IMR-90 (cell line): ENCODE data around the gene PRDM12. TPM values are rescaled to one million over a fixed set of nuclear protein-coding genes. Genes with fewer than 3 reads are reported as not detected.

Experiments
- ATAC-seq: fragments of 200-7000 bp; cut with Tn5 transposase; 2 replicates; pipeline ENCODE4 v1.9.1; 2020; ENCODE audit warnings: low read depth, mild to moderate bottlenecking, moderate library complexity
- BruUV-seq: library from RNA; stranded (reverse); fragments of 400-500 nt; replicated peaks from 2 replicates; lab custom pipeline; 2021; lab: Mats Ljungman, UMichigan
- CTCF ChIA-PET: fragments of 300-600 bp; formaldehyde crosslinking; extraction: SDS; loops from one replicate; lab custom pipeline; 2021; ENCODE audit warnings: antibody characterized with exemption; lab: Yijun Ruan, JAX
- POLR2A ChIA-PET: fragments of 300-600 bp; sonication (Branson Sonifier 250); formaldehyde crosslinking; loops from one replicate; lab custom pipeline; 2022; ENCODE audit warnings: antibody characterized with exemption; ENCODE audit not compliant: unreplicated experiment; lab: Charles Lee
- DNase-seq: peaks from one replicate; pipeline ENCODE4 v3.0.0; 2013
- H2AFZ ChIP-seq: replicated peaks from 2 replicates; pipeline ENCODE3; 2013; ENCODE audit warnings: low read length, mild to moderate bottlenecking; ENCODE audit not compliant: poor library complexity
- H2AK5ac ChIP-seq: 2 replicates; pipeline ENCODE4 v1.6.1; 2013; ENCODE audit warnings: low read depth, low read length, inconsistent platforms
- H2AK9ac ChIP-seq: replicated peaks from 2 replicates; pipeline ENCODE3; 2013; ENCODE audit warnings: mild to moderate bottlenecking, low read depth, low read length, moderate library complexity; ENCODE audit not compliant: poor library complexity
- H2BK120ac ChIP-seq: 2 replicates; pipeline ENCODE4 v1.6.1; 2013; ENCODE audit warnings: low read depth, low read length, inconsistent platforms
- H2BK15ac ChIP-seq: 3 replicates; pipeline ENCODE4 v1.6.1; 2013; ENCODE audit warnings: low read depth, low read length, inconsistent platforms
- H2BK20ac ChIP-seq: 2 replicates; pipeline ENCODE4 v1.6.1; 2013; ENCODE audit warnings: low read depth, mild to moderate bottlenecking, inconsistent platforms, low read length, moderate library complexity
- H2BK5ac ChIP-seq: 2 replicates; pipeline ENCODE4 v1.6.1; 2013; ENCODE audit warnings: mild to moderate bottlenecking, low read depth, low read length, inconsistent platforms; ENCODE audit not compliant: poor library complexity, severe bottlenecking
- H3K14ac ChIP-seq: replicated peaks from 2 replicates; pipeline ENCODE4 v1.6.1; 2013; ENCODE audit warnings: low read depth, low read length, inconsistent platforms
- H3K18ac ChIP-seq: 2 replicates; pipeline ENCODE4 v1.6.1; 2013; ENCODE audit warnings: low read depth, low read length, control low read depth
- H3K23ac ChIP-seq: 2 replicates; pipeline ENCODE4 v1.6.1; 2013; ENCODE audit warnings: low read depth, low read length, inconsistent platforms
- H3K27ac ChIP-seq: 2 replicates; pipeline ENCODE4 v1.5.1; 2013; ENCODE audit warnings: mild to moderate bottlenecking, control low read depth, low read length; ENCODE audit not compliant: insufficient read depth
- H3K27me3 ChIP-seq: 2 replicates; pipeline ENCODE4 v1.6.1; 2013; ENCODE audit warnings: low read length; ENCODE audit not compliant: control insufficient read depth, insufficient read depth
- H3K36me3 ChIP-seq: 2 replicates; pipeline ENCODE4 v1.6.1; 2013; ENCODE audit warnings: low read length, mixed read lengths; ENCODE audit not compliant: control insufficient read depth, insufficient read depth
- H3K4ac ChIP-seq: 2 replicates; pipeline ENCODE4 v1.6.1; 2013; ENCODE audit warnings: low read depth, low read length, inconsistent platforms
- H3K4me1 ChIP-seq: 2 replicates; pipeline ENCODE4 v1.6.1; 2013; ENCODE audit warnings: low read length, mixed read lengths; ENCODE audit not compliant: control insufficient read depth, insufficient read depth
- H3K4me2 ChIP-seq: 2 replicates; pipeline ENCODE4 v1.6.1; 2013; ENCODE audit warnings: low read depth, mild to moderate bottlenecking, control low read depth, low read length, moderate library complexity
- H3K4me3 ChIP-seq: 2 replicates; pipeline ENCODE4 v1.5.1; 2013; ENCODE audit warnings: low read depth, mild to moderate bottlenecking, control low read depth, low read length, moderate library complexity; ENCODE audit not compliant: insufficient read depth
- H3K56ac ChIP-seq: 2 replicates; pipeline ENCODE4 v1.6.1; 2013; ENCODE audit warnings: low read length, inconsistent platforms; ENCODE audit not compliant: insufficient read depth; ENCODE audit errors: extremely low read depth
- H3K79me1 ChIP-seq, 2 experiments: 2 replicates each; pipeline ENCODE4 v1.6.1; 2013; ENCODE audit warnings: low read length in 2 of 2, inconsistent platforms in 1 of 2, low read depth in 1 of 2
- H3K9ac ChIP-seq: 2 replicates; pipeline ENCODE4 v1.6.1; 2013; ENCODE audit warnings: low read depth, low read length, control low read depth
- H3K9me1 ChIP-seq: 2 replicates; pipeline ENCODE4 v1.6.1; 2013; ENCODE audit warnings: low read length, inconsistent platforms; ENCODE audit not compliant: insufficient read depth
- H3K9me3 ChIP-seq: 2 replicates; pipeline ENCODE4 v1.6.1; 2013; ENCODE audit warnings: low read length; ENCODE audit not compliant: control insufficient read depth, insufficient read depth
- H4K20me1 ChIP-seq: 2 replicates; pipeline ENCODE4 v1.6.1; 2013; ENCODE audit warnings: low read length, inconsistent platforms; ENCODE audit not compliant: insufficient read depth
- H4K5ac ChIP-seq: 2 replicates; pipeline ENCODE4 v1.6.1; 2013; ENCODE audit warnings: mild to moderate bottlenecking, low read depth, low read length, control low read depth
- H4K8ac ChIP-seq, 2 experiments: 2 replicates each; pipeline ENCODE4 v1.6.1; 2013; ENCODE audit warnings: low read depth in 2 of 2, low read length in 2 of 2, control low read depth in 1 of 2, inconsistent platforms in 1 of 2
- H4K91ac ChIP-seq: 2 replicates; pipeline ENCODE4 v1.6.1; 2013; ENCODE audit warnings: low read depth, low read length, inconsistent platforms; ENCODE audit not compliant: insufficient read depth
- BHLHE40 ChIP-seq: fragments of 150-350 bp; IDR thresholded peaks from 2 replicates; pipeline ENCODE4 v1.6.1; 2016; ENCODE audit warnings: mild to moderate bottlenecking, low read depth, low read length
- CEBPB ChIP-seq: IDR thresholded peaks from 2 replicates; pipeline ENCODE4 v1.6.1; 2012; ENCODE audit warnings: low read depth, low read length, improper control_type of control experiment
- CHD1 ChIP-seq: IDR thresholded peaks from 2 replicates; pipeline ENCODE4 v1.6.1; 2012; ENCODE audit warnings: low read depth, low read length, improper control_type of control experiment
- FOS ChIP-seq: fragments of 150-350 bp; IDR thresholded peaks from 2 replicates; pipeline ENCODE4 v1.6.1; 2016; ENCODE audit warnings: low read depth, low read length
- MAFK ChIP-seq: IDR thresholded peaks from 2 replicates; pipeline ENCODE4 v1.6.1; 2012; ENCODE audit warnings: low read depth, low read length, improper control_type of control experiment
- MAZ ChIP-seq: IDR thresholded peaks from 2 replicates; pipeline ENCODE4 v1.6.1; 2012; ENCODE audit warnings: low read depth, mild to moderate bottlenecking, low read length, improper control_type of control experiment, moderate library complexity, borderline replicate concordance
- MXI1 ChIP-seq: IDR thresholded peaks from 2 replicates; pipeline ENCODE4 v1.6.1; 2012; ENCODE audit warnings: low read depth, mild to moderate bottlenecking, low read length, moderate library complexity, borderline replicate concordance
- NFE2L2 ChIP-seq: fragments of 150-350 bp; IDR thresholded peaks from 2 replicates; pipeline ENCODE4 v1.6.1; 2016; ENCODE audit warnings: low read depth, mild to moderate bottlenecking, low read length
- POLR2A ChIP-seq: IDR thresholded peaks from 2 replicates; pipeline ENCODE4 v1.6.1; 2012; ENCODE audit warnings: mild to moderate bottlenecking, low read depth, low read length
- RAD21 ChIP-seq: IDR thresholded peaks from 2 replicates; pipeline ENCODE4 v1.6.1; 2012; ENCODE audit warnings: low read length, improper control_type of control experiment
- RCOR1 ChIP-seq: IDR thresholded peaks from 2 replicates; pipeline ENCODE4 v1.6.1; 2012; ENCODE audit warnings: mild to moderate bottlenecking, low read length, improper control_type of control experiment; ENCODE audit not compliant: insufficient replicate concordance
- RFX5 ChIP-seq: IDR thresholded peaks from 2 replicates; pipeline ENCODE4 v1.8.0; 2012; ENCODE audit warnings: low read depth, mild to moderate bottlenecking, low read length, moderate library complexity
- SMC3 ChIP-seq: fragments of 150-350 bp; IDR thresholded peaks from 2 replicates; pipeline ENCODE4 v1.6.1; 2016; ENCODE audit warnings: low read depth, mild to moderate bottlenecking, antibody characterized with exemption, low read length, moderate library complexity
- WGBS, 2 experiments: methylation state at CpG; one replicate each; pipeline versions ENCODE4 v1.1.5 to v1.1.7; 2013; ENCODE audit warnings: missing lambda C conversion rate in 2 of 2; ENCODE audit not compliant: insufficient read length in 1 of 2; ENCODE audit errors: extremely low coverage in 2 of 2; 5-methylcytosine and 5-hydroxymethylcytosine counted together
- dilution Hi-C: fragments of 300-500 bp; cut with HindIII; formaldehyde crosslinking; loops from one replicate; pipeline ENCODE4 v1.14.3; 2018; ENCODE audit warnings: low sequenced_read_pairs; ENCODE audit not compliant: unreplicated experiment
- in situ Hi-C: fragments of 300-500 bp; cut with MboI; formaldehyde crosslinking; loops from 3 replicates; pipeline ENCODE4 v1.14.3; 2019; ENCODE audit warnings: low sequenced_read_pairs, inconsistent platforms, mixed read lengths
- intact Hi-C: fragments of 100-400 bp; cut with micrococcal nuclease; formaldehyde crosslinking; loops from 2 replicates; pipeline ENCODE4 v1.10.0; 2022
- polyA plus RNA-seq, 3 experiments: library from polyadenylated mRNA; depleted of rRNA; stranded (reverse); fragments of >200 nt; gene quantifications; 2 replicates each; pipeline ENCODE4 v1.2.3, GENCODE V29; 2012; ENCODE audit warnings: low replicate concordance in 1 of 3
- total RNA-seq: library from RNA; depleted of rRNA; stranded (reverse); fragments of >200 nt; gene quantifications from 2 replicates; pipeline ENCODE4 v1.2.3, GENCODE V29; 2012
- TF ChIP-seq, protein P1 (sequence below): fragments of 150-350 bp; IDR thresholded peaks from 2 replicates; pipeline ENCODE4 v1.6.1; 2016; ENCODE audit warnings: low read depth, mild to moderate bottlenecking, low read length, moderate library complexity, borderline replicate concordance
- TF ChIP-seq, protein P2 (sequence below): fragments of 150-350 bp; IDR thresholded peaks from 2 replicates; pipeline ENCODE4 v1.6.1; 2017; ENCODE audit warnings: mild to moderate bottlenecking, antibody characterized with exemption, low read length, low read depth
- TF ChIP-seq, protein P3 (sequence below): conservative IDR thresholded peaks from 2 replicates; pipeline ENCODE4 v1.5.1; 2012; ENCODE audit warnings: mild to moderate bottlenecking, low read depth, low read length, improper control_type of control experiment

PRDM12 gene
- total and polyA plus RNA-seq, 2 of the 4 experiments (the other 2 are of a cell fraction), result not detected

DNA sequence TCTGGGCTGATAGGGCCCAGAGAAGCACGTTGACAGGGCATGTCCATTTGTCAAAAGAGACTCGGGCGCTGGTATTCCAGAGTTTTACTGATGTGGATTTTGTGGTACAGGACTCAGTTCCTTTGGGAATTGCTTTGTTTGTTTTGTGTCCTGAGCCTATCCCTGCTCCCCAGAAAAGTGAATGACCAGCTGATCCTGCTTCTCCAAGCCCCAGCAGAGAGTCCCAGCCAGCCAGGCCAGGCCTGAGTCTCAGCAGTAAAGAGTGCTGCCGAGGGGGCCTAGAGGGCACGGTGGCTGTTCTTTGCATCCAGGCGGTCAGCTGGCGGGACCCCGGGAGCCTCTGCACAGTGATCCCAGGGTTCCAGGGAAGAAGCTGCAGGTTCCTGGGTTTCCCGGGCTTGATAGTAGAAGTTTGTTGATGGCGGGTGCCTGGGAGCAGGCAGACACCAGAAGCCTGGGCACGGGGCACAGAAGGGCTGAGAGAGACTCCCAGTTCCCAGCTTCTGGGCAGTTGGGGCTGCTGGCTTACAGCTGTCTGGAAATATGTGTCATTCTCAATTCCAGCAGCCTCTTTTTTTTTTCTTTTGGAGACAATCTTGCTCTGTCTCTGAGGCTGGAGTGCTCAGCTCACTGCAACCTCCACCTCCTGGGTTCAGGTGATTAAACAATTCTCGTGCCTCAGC lies 8.7 kb downstream of the PRDM12 start:
- WGBS, 2 experiments, result 81% methylated on average over 6 of the region's 12 CpGs; no CpG with 5 or more reads in 1 of the 2 experiments
- Histone ChIP-seq H4K8ac (no peak overlapping the region), H3K9me3 (no peaks in the 10 kb centered on the region), H3K56ac (no peak overlapping the region), H3K27ac (no peak overlapping the region), H4K5ac (no peak overlapping the region), H3K79me1 (no peaks in the 10 kb centered on the region), H2AK9ac (no peak overlapping the region), H4K91ac (no peak overlapping the region), H3K14ac (no peak overlapping the region), H2AFZ (peak overlapping the region; percentile 43), H3K18ac (no peak overlapping the region), H3K4me2 (no peak overlapping the region), H2BK5ac (no peak overlapping the region), H2AK5ac (no peak overlapping the region), H2BK20ac (no peak overlapping the region), H3K4me3 (no peak overlapping the region), H3K27me3 (peaks cover 24% of the 10 kb centered on the region), H4K20me1 (no peaks in the 10 kb centered on the region), H3K4ac (no peak overlapping the region), H3K9me1 (no peaks in the 10 kb centered on the region), H3K9ac (no peak overlapping the region), H3K23ac (no peak overlapping the region), H3K36me3 (no peaks in the 10 kb centered on the region), H3K4me1 (no peaks in the 10 kb centered on the region), H2BK120ac (no peak overlapping the region), H2BK15ac (no peak overlapping the region)
- dilution Hi-C loops, result no loop called here
- in situ Hi-C loops, result loop anchor here (25.0 kb wide), 1 partner anchor 561 kb away; no protein-coding TSS in a partner anchor
- intact Hi-C loops, result no loop called here
- ChIA-PET CTCF (interaction anchor here (0.8 kb wide), 1 partner anchor 9 kb away, joined by 3 read pairs; no protein-coding TSS in a partner anchor), POLR2A (no interaction called here)
- DNase-seq (no peak), ATAC-seq (no peak)
- no TSS peak for BruUV-seq
- TF ChIP-seq MAZ (no peak), BHLHE40 (no peak), CEBPB (no peak), RFX5 (no peak), SMC3 (no peak), FOS (no peak), POLR2A (no peak), MAFK (no peak), MXI1 (no peak), RCOR1 (no peak), NFE2L2 (no peak), CHD1 (no peak), RAD21 (no peak)
- TF ChIP-seq, protein P1, sequence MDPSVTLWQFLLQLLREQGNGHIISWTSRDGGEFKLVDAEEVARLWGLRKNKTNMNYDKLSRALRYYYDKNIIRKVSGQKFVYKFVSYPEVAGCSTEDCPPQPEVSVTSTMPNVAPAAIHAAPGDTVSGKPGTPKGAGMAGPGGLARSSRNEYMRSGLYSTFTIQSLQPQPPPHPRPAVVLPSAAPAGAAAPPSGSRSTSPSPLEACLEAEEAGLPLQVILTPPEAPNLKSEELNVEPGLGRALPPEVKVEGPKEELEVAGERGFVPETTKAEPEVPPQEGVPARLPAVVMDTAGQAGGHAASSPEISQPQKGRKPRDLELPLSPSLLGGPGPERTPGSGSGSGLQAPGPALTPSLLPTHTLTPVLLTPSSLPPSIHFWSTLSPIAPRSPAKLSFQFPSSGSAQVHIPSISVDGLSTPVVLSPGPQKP, result no peak
- TF ChIP-seq, protein P2, sequence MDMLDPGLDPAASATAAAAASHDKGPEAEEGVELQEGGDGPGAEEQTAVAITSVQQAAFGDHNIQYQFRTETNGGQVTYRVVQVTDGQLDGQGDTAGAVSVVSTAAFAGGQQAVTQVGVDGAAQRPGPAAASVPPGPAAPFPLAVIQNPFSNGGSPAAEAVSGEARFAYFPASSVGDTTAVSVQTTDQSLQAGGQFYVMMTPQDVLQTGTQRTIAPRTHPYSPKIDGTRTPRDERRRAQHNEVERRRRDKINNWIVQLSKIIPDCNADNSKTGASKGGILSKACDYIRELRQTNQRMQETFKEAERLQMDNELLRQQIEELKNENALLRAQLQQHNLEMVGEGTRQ, result no peak
- TF ChIP-seq, protein P3, sequence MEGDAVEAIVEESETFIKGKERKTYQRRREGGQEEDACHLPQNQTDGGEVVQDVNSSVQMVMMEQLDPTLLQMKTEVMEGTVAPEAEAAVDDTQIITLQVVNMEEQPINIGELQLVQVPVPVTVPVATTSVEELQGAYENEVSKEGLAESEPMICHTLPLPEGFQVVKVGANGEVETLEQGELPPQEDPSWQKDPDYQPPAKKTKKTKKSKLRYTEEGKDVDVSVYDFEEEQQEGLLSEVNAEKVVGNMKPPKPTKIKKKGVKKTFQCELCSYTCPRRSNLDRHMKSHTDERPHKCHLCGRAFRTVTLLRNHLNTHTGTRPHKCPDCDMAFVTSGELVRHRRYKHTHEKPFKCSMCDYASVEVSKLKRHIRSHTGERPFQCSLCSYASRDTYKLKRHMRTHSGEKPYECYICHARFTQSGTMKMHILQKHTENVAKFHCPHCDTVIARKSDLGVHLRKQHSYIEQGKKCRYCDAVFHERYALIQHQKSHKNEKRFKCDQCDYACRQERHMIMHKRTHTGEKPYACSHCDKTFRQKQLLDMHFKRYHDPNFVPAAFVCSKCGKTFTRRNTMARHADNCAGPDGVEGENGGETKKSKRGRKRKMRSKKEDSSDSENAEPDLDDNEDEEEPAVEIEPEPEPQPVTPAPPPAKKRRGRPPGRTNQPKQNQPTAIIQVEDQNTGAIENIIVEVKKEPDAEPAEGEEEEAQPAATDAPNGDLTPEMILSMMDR, result no peak
